Activated CD4-positive, alpha-beta T cell treated with anti-CD3 and anti-CD28 coated beads for 1 hour (primary cell): ENCODE results near the gene C15orf39.
"Not testable (repeated sequence)": the region's sequence is repeated elsewhere in the genome, so short reads cannot be mapped to it uniquely, and the experiment has no call there.

Source experiments
- DNase-seq: peaks from one replicate; pipeline ENCODE4 v3.0.0-alpha.2; 2020

Gene C15orf39

DNA sequence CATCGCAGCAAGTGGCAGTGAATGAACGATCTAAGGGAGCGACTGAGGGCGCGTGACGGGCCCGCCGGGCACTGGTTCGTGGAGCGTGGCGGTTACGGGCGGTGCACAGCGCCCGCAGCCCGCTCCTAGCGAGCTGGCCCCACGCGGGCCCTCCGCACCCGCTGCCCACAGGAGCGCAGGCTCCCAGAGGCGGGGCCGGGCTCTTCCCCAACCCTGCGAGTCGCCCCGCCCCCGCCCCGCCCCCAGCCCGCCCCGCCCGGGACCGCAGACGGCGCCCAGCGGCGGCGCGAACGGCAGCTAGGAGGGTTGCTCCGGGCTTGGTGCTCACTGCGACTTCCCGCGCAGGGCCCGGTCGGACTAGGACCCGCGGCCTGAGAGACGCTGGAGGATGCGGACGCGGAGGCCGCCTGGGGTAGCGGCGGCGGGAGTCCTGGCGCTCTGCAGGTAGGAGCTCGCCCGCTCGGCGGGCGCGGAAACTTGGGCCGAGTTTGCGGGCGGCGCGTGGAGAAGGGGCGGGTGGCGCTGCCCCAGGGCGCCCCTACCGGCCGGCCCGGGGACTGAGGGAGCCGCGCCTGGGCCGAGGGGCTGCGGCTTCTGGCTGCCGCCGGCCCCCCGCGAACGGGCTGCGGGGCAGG lies at the start of gene C15orf39:
TSS of gene C15orf39 (plus strand) at position 267 of the 635 bp plus-strand sequence. CDS start 4,167 bp downstream, outside the sequence.
- peak; percentile 64 for DNase-seq

- DNase-seq, result no peak
These were observed 49.2 kb upstream of the C15orf39 start for GRCh38 chr15:75152382-75153079.

GRCh38 chr15:75153087-75153486 lies 48.6 kb upstream of the C15orf39 start:
- DNase-seq, result no peak

DNA sequence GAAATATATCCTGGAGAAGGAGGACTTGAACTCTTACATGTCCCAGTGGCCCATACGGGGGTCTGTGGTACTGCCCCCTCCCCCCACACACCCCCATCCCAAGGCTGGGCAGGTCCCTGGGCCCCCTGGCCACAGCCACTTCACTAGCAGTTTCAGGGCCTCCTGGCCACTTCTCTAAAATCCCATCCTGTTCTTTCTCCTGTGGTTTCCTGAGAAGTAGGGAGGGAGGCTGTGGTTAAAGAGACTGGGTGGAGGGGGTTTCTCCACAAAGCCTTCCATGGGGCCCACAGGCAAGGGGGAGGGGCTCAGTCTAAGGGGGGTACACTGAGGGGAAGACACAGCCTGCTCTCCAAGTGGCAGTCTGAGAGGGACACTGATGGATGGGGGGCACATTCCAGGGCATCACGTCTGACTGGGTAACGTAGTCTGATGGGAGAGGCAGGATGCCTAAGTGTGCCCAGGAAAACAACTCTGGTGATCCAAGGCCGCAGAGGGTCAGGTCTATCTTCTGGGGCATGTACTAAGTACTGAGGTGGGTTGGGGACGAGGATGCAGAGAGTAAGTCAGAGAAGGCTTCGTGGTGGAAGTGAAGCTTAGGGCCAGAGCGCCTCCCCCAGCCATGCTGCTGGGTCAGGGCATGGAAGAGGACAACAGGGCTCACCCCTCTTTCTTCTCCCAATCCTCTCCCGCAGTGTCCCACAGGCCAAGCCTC lies 48.0 kb upstream of the C15orf39 start:
- DNase-seq, result no peak

DNA sequence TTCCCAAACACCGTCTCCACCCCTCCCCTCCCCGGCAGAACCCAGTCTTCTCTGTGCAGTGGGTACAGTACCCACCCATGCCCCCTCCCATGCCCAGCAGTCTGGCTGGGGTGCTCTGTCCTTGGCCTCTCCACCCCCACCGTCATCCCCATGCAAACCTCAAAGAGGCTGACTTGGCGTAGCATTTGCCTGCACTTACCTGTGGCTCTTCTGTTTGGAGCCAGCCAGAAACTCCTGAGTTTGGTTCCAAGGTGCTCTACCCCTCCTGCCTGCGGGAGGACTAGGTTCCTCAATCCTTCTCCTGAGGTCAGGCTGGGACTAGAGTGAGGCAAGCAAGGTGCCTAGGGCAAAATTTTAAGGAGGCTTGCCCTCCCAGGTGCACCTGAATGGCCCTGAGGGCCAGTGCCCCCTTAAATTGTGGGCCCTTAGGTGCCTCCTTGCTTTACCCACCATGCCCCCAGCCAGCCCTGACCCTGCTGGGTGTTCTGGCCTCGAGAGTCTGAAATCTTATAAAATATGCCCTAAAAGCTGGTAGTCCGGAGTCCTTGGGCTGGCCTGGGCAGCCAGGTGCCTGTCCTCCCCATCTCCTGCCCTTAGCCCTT lies 47.1 kb upstream of the C15orf39 start:
- DNase-seq, result no peak

- DNase-seq, result no peak
These were observed 45.1 kb upstream of the C15orf39 start for GRCh38 chr15:75156326-75157215.

DNA sequence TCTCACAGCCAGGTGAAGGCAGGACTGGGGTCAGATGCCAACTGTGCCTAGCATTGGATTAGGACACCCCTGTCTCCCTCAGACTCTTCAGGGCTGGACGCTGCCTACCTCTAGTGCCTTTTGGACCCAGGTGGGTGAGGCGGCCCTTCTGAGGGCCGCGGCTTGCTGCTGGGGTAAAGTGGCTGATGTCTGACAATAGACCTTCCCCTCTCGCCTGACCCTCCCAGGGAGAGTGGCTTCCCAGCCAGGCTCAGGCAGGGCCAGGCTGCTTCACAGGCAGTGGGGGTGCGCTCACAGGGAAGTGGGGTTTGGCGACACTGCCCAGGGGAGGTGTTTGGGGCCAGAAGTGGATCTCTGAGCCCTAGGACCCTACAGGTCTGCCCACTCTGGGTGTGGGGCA lies 43.3 kb upstream of the C15orf39 start:
- no peak for DNase-seq

DNA sequence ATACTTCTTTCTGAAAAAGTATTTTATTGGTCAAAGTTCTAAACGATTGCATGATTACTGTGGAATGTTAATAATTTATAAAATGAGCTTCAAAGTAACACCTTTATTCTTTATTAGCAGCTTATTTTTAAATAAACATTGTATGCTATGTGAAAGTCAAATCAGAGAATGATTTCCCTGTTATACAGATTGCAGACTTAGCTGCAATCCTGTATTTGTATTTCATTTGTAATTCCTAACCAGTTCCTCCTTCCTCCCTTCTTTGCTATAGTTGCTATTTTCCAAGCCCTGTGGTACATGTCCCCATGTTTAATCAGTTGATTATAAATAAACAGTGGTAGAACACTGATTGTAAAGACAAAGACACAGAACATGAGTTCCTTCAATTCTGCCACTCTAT lies 42.4 kb upstream of the C15orf39 start:
- DNase-seq, result no peak

- DNase-seq, result no peak
These were observed 40.4 kb upstream of the C15orf39 start for GRCh38 chr15:75161106-75161916.

DNA sequence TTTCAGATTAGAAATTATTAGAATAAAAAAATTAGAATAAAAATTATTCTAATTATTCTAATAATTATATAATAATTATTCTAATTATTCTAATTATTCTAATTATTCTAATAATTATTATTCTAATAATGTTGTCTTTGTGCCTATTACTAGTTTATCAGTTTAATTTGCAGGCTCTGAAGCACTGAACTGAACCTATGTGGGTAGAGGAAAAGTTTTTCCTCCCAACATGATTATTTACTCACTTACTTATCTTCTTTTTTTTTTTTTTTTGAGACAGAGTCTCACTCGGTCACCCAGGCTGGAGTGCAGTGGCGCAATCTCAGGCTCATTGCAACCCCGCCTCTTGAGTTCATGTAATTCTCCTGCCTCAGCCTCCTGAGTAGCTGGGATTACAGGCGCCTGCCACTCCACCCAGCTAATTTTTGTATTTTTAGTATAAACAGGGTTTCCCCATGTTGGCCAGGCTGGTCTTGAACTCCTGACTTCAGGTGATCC lies 39.7 kb upstream of the C15orf39 start:
- no peak for DNase-seq

DNA sequence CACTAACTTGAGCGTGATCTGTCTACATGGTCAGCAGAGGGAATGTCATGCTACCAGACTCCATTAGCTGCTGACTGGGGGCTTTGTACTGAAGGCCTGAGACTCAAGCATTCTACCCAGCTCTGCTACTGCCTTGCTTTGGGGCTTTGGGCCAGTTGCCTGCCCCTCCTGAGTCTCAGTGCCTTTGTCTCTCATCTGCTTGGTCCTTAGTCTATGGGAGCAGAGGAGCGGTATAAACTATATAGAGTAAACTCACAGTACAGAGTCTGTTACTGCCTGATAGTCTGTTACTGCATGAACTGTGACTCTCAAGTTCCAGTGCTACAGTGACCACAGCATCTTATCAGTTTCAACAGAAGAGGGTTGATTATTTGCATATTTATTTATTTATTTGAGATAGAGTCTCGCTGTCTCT lies 38.5 kb upstream of the C15orf39 start:
- no peak for DNase-seq

- no peak for DNase-seq
These were observed 36.9 kb upstream of the C15orf39 start for GRCh38 chr15:75164625-75165350.

DNA sequence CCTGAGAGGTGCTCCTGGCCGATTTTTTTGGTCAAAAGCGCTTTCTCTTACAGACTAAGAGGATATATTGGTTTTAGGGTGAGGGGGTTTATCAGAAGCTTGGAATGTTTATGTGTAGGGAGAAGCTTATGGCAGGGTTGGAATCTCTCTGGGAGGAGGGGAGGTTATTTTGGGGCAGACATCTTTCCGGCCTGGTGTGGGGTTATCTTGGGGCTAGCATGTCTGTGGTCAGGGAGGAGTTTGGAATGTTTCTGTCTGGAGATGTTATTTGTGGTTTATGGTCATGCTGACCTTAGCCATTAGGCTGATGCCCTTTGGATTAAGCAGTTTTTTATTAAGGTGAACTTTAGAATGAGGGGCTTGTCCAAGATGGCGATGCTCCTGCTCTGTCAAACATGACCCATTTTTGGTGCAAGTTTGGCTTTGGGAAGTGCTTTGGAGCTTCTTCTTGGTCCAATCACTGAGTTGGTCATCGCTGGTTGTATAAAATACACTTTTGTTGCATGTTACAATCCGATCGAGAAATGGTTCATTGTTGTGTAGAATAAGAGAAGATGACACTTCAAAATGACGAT lies 35.1 kb upstream of the C15orf39 start:
- not testable (repeated sequence) for DNase-seq

GRCh38 chr15:75167588-75168350 lies 33.9 kb upstream of the C15orf39 start:
- DNase-seq, result no peak

DNA sequence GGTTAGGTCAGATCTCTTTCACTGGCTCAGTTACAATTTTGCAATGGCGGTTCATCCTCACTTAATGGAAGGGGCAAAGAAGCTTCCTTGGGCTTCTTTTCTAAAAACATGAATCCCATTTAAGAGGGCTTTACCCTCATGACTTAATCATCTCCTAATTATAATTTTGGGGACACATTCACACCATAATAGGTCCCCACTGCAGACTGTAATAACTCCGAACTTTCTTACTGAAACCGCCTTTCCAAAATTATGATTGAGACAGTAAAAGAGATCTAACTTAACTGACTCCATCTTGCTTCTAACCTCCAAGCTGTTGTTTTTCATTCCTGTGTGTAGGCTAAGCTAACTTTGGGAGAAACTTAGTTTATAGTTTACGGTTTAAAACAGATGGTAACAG lies 33.3 kb upstream of the C15orf39 start:
- DNase-seq, result no peak

DNA sequence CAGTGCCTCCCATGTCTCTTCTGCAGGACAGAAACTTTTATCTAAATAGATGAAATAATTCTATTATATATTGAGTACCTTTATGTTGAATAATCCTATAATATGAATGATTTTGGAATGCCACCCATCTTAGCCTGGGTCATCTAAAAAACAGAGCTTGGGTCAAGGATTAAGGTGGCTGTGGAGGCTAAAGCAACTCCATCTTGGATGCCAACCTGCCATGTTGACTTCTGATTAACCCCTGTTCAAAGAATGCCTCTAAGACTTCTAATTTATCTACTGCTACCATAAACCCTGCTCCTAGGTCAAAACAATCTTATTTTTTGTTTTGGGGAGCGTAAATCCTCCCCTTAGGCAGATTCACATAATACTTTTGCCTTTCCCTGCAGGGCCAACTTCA lies 31.5 kb upstream of the C15orf39 start:
- no peak for DNase-seq

GRCh38 chr15:75170711-75171341 lies 30.9 kb upstream of the C15orf39 start:
- DNase-seq, result no peak

- no peak for DNase-seq
These were observed 30.3 kb upstream of the C15orf39 start for GRCh38 chr15:75171408-75171807.

GRCh38 chr15:75172284-75172820 lies 29.3 kb upstream of the C15orf39 start:
- DNase-seq, result no peak
